Uterus (tissue), 4 donors: ENCODE measurements around the gene ING1. TPM values are rescaled to one million over a fixed set of nuclear protein-coding genes. Genes with fewer than 3 reads are reported as not detected.

Experiments
- DNase-seq, 2 donors: peaks; one replicate each; pipeline ENCODE4 v3.0.0-alpha.2; 2019 to 2020
- H3K27ac ChIP-seq, 2 donors: fragments of 200-600 bp; sonication (generic); 1 replicate in 1 of 2; 2 replicates in 1 of 2; pipeline ENCODE4 v1.5.1; 2016 to 2018
- H3K27me3 ChIP-seq, 2 donors: fragments of 200-600 bp; sonication (generic); one replicate each; pipeline ENCODE4 v1.5.1; 2018 to 2019; ENCODE audit warnings: control low read depth in 1 of 2
- H3K36me3 ChIP-seq, 2 donors: fragments of 200-600 bp; sonication (generic); one replicate each; pipeline ENCODE4 v1.5.1; 2019; ENCODE audit warnings: control low read depth in 1 of 2
- H3K4me1 ChIP-seq, 2 donors: fragments of 200-600 bp; sonication (generic); one replicate each; pipeline ENCODE4 v1.5.1; 2018 to 2019; ENCODE audit warnings: control low read depth in 1 of 2
- H3K4me3 ChIP-seq, 2 donors: fragments of 200-600 bp; sonication (generic); 1 replicate in 1 of 2; 2 replicates in 1 of 2; pipeline ENCODE4 v1.5.1; 2018 to 2019; ENCODE audit warnings: mild to moderate bottlenecking in 1 of 2
- H3K9me3 ChIP-seq, 2 donors: fragments of 200-600 bp; sonication (generic); one replicate each; pipeline ENCODE4 v1.5.1; 2019; ENCODE audit warnings: control low read depth in 1 of 2
- POLR2A ChIP-seq, 2 donors: fragments of 450-650 bp; IDR thresholded peaks; one replicate each; pipeline ENCODE4 v1.6.1; 2016; ENCODE audit warnings: antibody characterized with exemption in 2 of 2, mild to moderate bottlenecking in 1 of 2, moderate library complexity in 1 of 2
- intact Hi-C: fragments of 100-400 bp; cut with DNase I; formaldehyde crosslinking; loops from one replicate; pipeline ENCODE4 v1.15.1; 2023; ENCODE audit warnings: low total_unique reads
- total RNA-seq, 4 donors: library from RNA; depleted of rRNA in 3 of 4; stranded (reverse); fragments of >200 nt in 3 of 4; gene quantifications; one replicate each; pipeline versions ENCODE4 v1.1.0 to v1.2.4, GENCODE V29; 2014 to 2023
- TF ChIP-seq, protein P1 (sequence below), 4 experiments: fragments of 200-600 bp in 2 of 4; fragments of 450-650 bp in 2 of 4; sonication (generic) in 2 of 4; IDR thresholded peaks; one replicate each; pipeline ENCODE4 v1.5.1; 2016 to 2019; ENCODE audit warnings: antibody characterized with exemption in 4 of 4, mild to moderate bottlenecking in 2 of 4, moderate library complexity in 1 of 4
- donor health status: DM: yes; HTN: yes; CAD: no.

The ING1 gene
- total RNA-seq, 4 donors from 2014 or later: 10.2 to 28.1 (median 19.5) TPM

DNA sequence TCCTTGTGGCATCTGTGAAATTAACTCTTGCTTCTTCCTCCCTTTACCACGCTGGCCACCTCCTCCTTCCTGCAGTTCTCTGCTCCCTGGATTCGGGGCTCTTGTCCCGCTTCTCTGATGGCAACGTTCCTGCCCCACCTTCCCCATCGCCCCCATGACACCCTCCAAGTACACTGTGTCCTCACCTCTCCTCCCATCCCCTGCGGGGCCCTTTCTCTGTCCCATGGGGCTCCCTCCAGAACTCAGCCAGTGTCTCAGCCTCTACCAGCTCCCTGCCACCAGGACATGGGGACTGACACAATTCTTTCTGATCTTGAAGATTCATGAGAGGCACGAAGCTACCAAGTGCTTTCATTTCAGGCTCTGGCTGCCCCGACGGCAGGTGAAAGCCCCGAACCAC lies 16.7 kb upstream of the ING1 start:
- no peaks in the 10 kb centered on the region for H3K27me3 ChIP-seq
- no peak for DNase-seq
- intact Hi-C loops: no loop called here
- TF ChIP-seq, protein P1, sequence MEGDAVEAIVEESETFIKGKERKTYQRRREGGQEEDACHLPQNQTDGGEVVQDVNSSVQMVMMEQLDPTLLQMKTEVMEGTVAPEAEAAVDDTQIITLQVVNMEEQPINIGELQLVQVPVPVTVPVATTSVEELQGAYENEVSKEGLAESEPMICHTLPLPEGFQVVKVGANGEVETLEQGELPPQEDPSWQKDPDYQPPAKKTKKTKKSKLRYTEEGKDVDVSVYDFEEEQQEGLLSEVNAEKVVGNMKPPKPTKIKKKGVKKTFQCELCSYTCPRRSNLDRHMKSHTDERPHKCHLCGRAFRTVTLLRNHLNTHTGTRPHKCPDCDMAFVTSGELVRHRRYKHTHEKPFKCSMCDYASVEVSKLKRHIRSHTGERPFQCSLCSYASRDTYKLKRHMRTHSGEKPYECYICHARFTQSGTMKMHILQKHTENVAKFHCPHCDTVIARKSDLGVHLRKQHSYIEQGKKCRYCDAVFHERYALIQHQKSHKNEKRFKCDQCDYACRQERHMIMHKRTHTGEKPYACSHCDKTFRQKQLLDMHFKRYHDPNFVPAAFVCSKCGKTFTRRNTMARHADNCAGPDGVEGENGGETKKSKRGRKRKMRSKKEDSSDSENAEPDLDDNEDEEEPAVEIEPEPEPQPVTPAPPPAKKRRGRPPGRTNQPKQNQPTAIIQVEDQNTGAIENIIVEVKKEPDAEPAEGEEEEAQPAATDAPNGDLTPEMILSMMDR (IDR thresholded peaks at IDR 0.05): no peak
- TF ChIP-seq POLR2A (IDR thresholded peaks at IDR 0.05): no peak
- no peak overlapping the region for H3K27ac ChIP-seq
- H3K36me3 ChIP-seq: no peaks in the 10 kb centered on the region
- H3K9me3 ChIP-seq: no peaks in the 10 kb centered on the region
- no peaks in the 10 kb centered on the region for H3K4me1 ChIP-seq
- H3K4me3 ChIP-seq: no peak overlapping the region

- Histone ChIP-seq H3K4me3 (no peak overlapping the region), H3K27ac (no peak overlapping the region), H3K4me1 (no peaks in the 10 kb centered on the region), H3K9me3 (no peaks in the 10 kb centered on the region), H3K36me3 (no peaks in the 10 kb centered on the region), H3K27me3 (no peaks in the 10 kb centered on the region)
- intact Hi-C loops: no loop called here
- DNase-seq: no peak
- TF ChIP-seq POLR2A (IDR thresholded peaks at IDR 0.05): no peak
- TF ChIP-seq, protein P1 (IDR thresholded peaks at IDR 0.05): no peak
Observed at GRCh38 chr13:110697842-110698241, 15.7 kb upstream of the ING1 start.

GRCh38 chr13:110698689-110699088 lies 14.8 kb upstream of the ING1 start:
- intact Hi-C loops: no loop called here

GRCh38 chr13:110699148-110700145 lies 14.1 kb upstream of the ING1 start:
- no peak for DNase-seq
- Histone ChIP-seq H3K9me3 (no peaks in the 10 kb centered on the region), H3K4me3 (no peak overlapping the region), H3K27me3 (no peaks in the 10 kb centered on the region), H3K4me1 (peaks cover 0 to 3% of the 10 kb centered on the region in 2 donors), H3K27ac (no peak overlapping the region), H3K36me3 (no peaks in the 10 kb centered on the region)
- intact Hi-C loops: no loop called here
- TF ChIP-seq, protein P1 (IDR thresholded peaks at IDR 0.05): no peak
- no peak for TF ChIP-seq POLR2A (IDR thresholded peaks at IDR 0.05)

More at GRCh38 chr13:110698689-110699088, 14.8 kb upstream of the ING1 start:
- H3K27me3 ChIP-seq: no peaks in the 10 kb centered on the region
- TF ChIP-seq POLR2A (IDR thresholded peaks at IDR 0.05): no peak
- TF ChIP-seq, protein P1 (IDR thresholded peaks at IDR 0.05): no peak
- DNase-seq: no peak
- no peaks in the 10 kb centered on the region for H3K9me3 ChIP-seq
- H3K27ac ChIP-seq: no peak overlapping the region
- peaks cover 0 to 3% of the 10 kb centered on the region in 2 donors for H3K4me1 ChIP-seq
- H3K36me3 ChIP-seq: no peaks in the 10 kb centered on the region
- no peak overlapping the region for H3K4me3 ChIP-seq

- Histone ChIP-seq H3K4me3 (no peak overlapping the region), H3K36me3 (no peaks in the 10 kb centered on the region), H3K27ac (no peak overlapping the region), H3K4me1 (peaks cover 0 to 3% of the 10 kb centered on the region in 2 donors), H3K27me3 (no peaks in the 10 kb centered on the region), H3K9me3 (no peaks in the 10 kb centered on the region)
- DNase-seq: no peak
- no peak for TF ChIP-seq POLR2A (IDR thresholded peaks at IDR 0.05)
- TF ChIP-seq, protein P1 (IDR thresholded peaks at IDR 0.05): no peak
- intact Hi-C loops: no loop called here
Observed at GRCh38 chr13:110700186-110700585, 13.3 kb upstream of the ING1 start.
